H1 (cell line): Measurements from ENCODE around the gene CCDC77. TPM values are rescaled to one million over a fixed set of nuclear protein-coding genes. Genes with fewer than 3 reads are reported as not detected.

Experiments used
- CTCF ChIA-PET: fragments of 300-600 bp; sonication (Branson Sonifier 250); formaldehyde crosslinking; loops from one replicate; lab custom pipeline; 2021; ENCODE audit not compliant: partially characterized antibody; lab: Charles Lee
- POLR2A ChIA-PET: fragments of 300-600 bp; sonication (Branson Sonifier 250); formaldehyde crosslinking; loops from one replicate; lab custom pipeline; 2021; ENCODE audit warnings: inconsistent platforms; ENCODE audit not compliant: partially characterized antibody; lab: Charles Lee
- DNase-seq, 2 experiments: peaks; one replicate each; pipeline versions ENCODE4 v3.0.0 to v3.0.0-alpha.2; 2010 to 2022; ENCODE audit warnings: low spot score in 2 of 2, low read depth in 1 of 2, mixed read lengths in 1 of 2
- FAIRE-seq: peaks from 2 replicates; lab custom pipeline; 2011; peaks lifted over from hg19 to GRCh38; lab: Jason Lieb, UNC
- H2AFZ ChIP-seq: 2 replicates; pipeline ENCODE4 v1.8.1; 2012; ENCODE audit warnings: low read length, inconsistent platforms
- H2AK5ac ChIP-seq: 2 replicates; pipeline ENCODE4 v1.6.1; 2013; ENCODE audit warnings: low read depth, low read length
- H2BK120ac ChIP-seq: replicated peaks from 2 replicates; pipeline ENCODE3; 2013; ENCODE audit warnings: low read depth, low read length, inconsistent platforms
- H2BK12ac ChIP-seq: 2 replicates; pipeline ENCODE4 v1.6.1; 2013; ENCODE audit warnings: low read depth, low read length
- H2BK15ac ChIP-seq: 2 replicates; pipeline ENCODE4 v1.6.1; 2013; ENCODE audit warnings: low read length
- H2BK20ac ChIP-seq: 2 replicates; pipeline ENCODE4 v1.6.1; 2013; ENCODE audit warnings: low read length
- H2BK5ac ChIP-seq: 2 replicates; pipeline ENCODE4 v1.6.1; 2013; ENCODE audit warnings: low read depth, low read length
- H3K14ac ChIP-seq: 2 replicates; pipeline ENCODE4 v1.6.1; 2013; ENCODE audit warnings: inconsistent platforms; ENCODE audit not compliant: insufficient read length
- H3K18ac ChIP-seq: 2 replicates; pipeline ENCODE4 v1.6.1; 2013; ENCODE audit warnings: low read length; ENCODE audit errors: extremely low read depth
- H3K23ac ChIP-seq: 2 replicates; pipeline ENCODE4 v1.6.1; 2013; ENCODE audit warnings: inconsistent platforms; ENCODE audit not compliant: insufficient read length
- H3K23me2 ChIP-seq: 2 replicates; pipeline ENCODE4 v1.6.1; 2013; ENCODE audit warnings: low read depth, low read length
- H3K27ac ChIP-seq: 2 replicates; pipeline ENCODE4 v1.6.1; 2011; ENCODE audit warnings: low read depth, low read length, inconsistent platforms
- H3K27me3 ChIP-seq, 4 experiments: replicated peaks in 1 of 4; 1 replicate in 1 of 4; 2 replicates in 3 of 4; pipeline versions ENCODE4 v1.6.1 to v1.8.1; 2011 to 2013; ENCODE audit warnings: low read length in 3 of 4, mild to moderate bottlenecking in 3 of 4, inconsistent platforms in 2 of 4, mixed read lengths in 2 of 4, moderate library complexity in 1 of 4; ENCODE audit not compliant: control insufficient read depth in 3 of 4, insufficient read depth in 3 of 4; ENCODE audit errors: extremely low read depth in 1 of 4
- H3K36me3 ChIP-seq, 4 experiments: 2 replicates each; pipeline versions ENCODE4 v1.6.1 to v1.8.1; 2011 to 2013; ENCODE audit warnings: mild to moderate bottlenecking in 4 of 4, low read length in 3 of 4, moderate library complexity in 2 of 4, control low read depth in 1 of 4, inconsistent platforms in 1 of 4; ENCODE audit not compliant: insufficient read depth in 4 of 4, control insufficient read depth in 2 of 4
- H3K4ac ChIP-seq: replicated peaks from 2 replicates; pipeline ENCODE3; 2013; ENCODE audit warnings: low read length, low read depth, mixed read lengths, inconsistent platforms; ENCODE audit not compliant: insufficient read length
- H3K4me1 ChIP-seq, 4 experiments: replicated peaks in 1 of 4; 1 replicate in 1 of 4; 2 replicates in 3 of 4; pipeline versions ENCODE4 v1.6.1 to v1.8.1; 2011 to 2013; ENCODE audit warnings: low read length in 3 of 4, inconsistent platforms in 2 of 4, mixed read lengths in 1 of 4; ENCODE audit not compliant: insufficient read depth in 4 of 4, control insufficient read depth in 3 of 4
- H3K4me2 ChIP-seq, 2 experiments: 2 replicates each; pipeline versions ENCODE4 v1.6.1 to v1.8.1; 2011 to 2013; ENCODE audit warnings: low read depth in 2 of 2, low read length in 2 of 2, control low read depth in 1 of 2, inconsistent platforms in 1 of 2, mild to moderate bottlenecking in 1 of 2; ENCODE audit not compliant: insufficient read depth in 1 of 2
- H3K4me3 ChIP-seq, 4 experiments: fragments of 200-600, 300-600 bp in 1 of 4; sonication (generic), shearing (Covaris generic), sonication (Bioruptor Twin) in 1 of 4; 2 replicates each; pipeline versions ENCODE4 v1.5.1 to v1.8.1; 2011 to 2016; ENCODE audit warnings: low read length in 4 of 4, low read depth in 3 of 4, control low read depth in 2 of 4, inconsistent platforms in 2 of 4, mild to moderate bottlenecking in 2 of 4, mixed read lengths in 1 of 4, moderate library complexity in 1 of 4; ENCODE audit not compliant: insufficient read depth in 2 of 4; ENCODE audit errors: extremely low read depth in 1 of 4
- H3K56ac ChIP-seq: replicated peaks from 2 replicates; pipeline ENCODE3; 2013; ENCODE audit warnings: low read depth, mild to moderate bottlenecking, mixed read lengths, low read length, inconsistent platforms; ENCODE audit not compliant: insufficient read length
- H3K79me1 ChIP-seq: 2 replicates; pipeline ENCODE4 v1.6.1; 2013; ENCODE audit warnings: low read depth, low read length, control low read depth
- H3K79me2 ChIP-seq, 2 experiments: 2 replicates each; pipeline versions ENCODE4 v1.6.1 to v1.8.1; 2012 to 2013; ENCODE audit warnings: low read length in 2 of 2, mild to moderate bottlenecking in 2 of 2, inconsistent platforms in 1 of 2; ENCODE audit not compliant: insufficient read depth in 2 of 2, control insufficient read depth in 1 of 2
- H3K9ac ChIP-seq, 4 experiments: replicated peaks in 1 of 4; 1 replicate in 1 of 4; 2 replicates in 3 of 4; pipeline versions ENCODE4 v1.6.1 to v1.8.1; 2011 to 2013; ENCODE audit warnings: low read depth in 3 of 4, low read length in 3 of 4, control low read depth in 2 of 4, mild to moderate bottlenecking in 2 of 4, moderate library complexity in 2 of 4, inconsistent platforms in 1 of 4; ENCODE audit errors: extremely low read depth in 1 of 4
- H3K9me3 ChIP-seq, 2 experiments: 2 replicates each; pipeline versions ENCODE4 v1.6.1 to v1.8.1; 2012 to 2013; ENCODE audit warnings: mild to moderate bottlenecking in 2 of 2, moderate library complexity in 2 of 2, control low read depth in 1 of 2, inconsistent platforms in 1 of 2, low read depth in 1 of 2, low read length in 1 of 2, mixed read lengths in 1 of 2; ENCODE audit not compliant: insufficient read depth in 2 of 2
- H4K20me1 ChIP-seq, 2 experiments: replicated peaks in 1 of 2; 2 replicates each; pipeline versions ENCODE3 to v1.8.1; 2011 to 2013; ENCODE audit warnings: inconsistent platforms in 2 of 2, low read length in 2 of 2, mild to moderate bottlenecking in 1 of 2; ENCODE audit not compliant: insufficient read depth in 2 of 2, control insufficient read depth in 1 of 2
- H4K5ac ChIP-seq: 2 replicates; pipeline ENCODE4 v1.6.1; 2013; ENCODE audit warnings: low read length, low read depth, mixed read lengths, inconsistent platforms; ENCODE audit not compliant: insufficient read length
- H4K8ac ChIP-seq: 2 replicates; pipeline ENCODE4 v1.8.0; 2013; ENCODE audit warnings: mild to moderate bottlenecking, moderate library complexity, low read length, inconsistent platforms; ENCODE audit not compliant: insufficient read depth; ENCODE audit errors: extremely low read depth
- H4K91ac ChIP-seq: replicated peaks from 2 replicates; pipeline ENCODE3; 2013; ENCODE audit warnings: low read length, mixed read lengths, inconsistent platforms; ENCODE audit not compliant: insufficient read length
- ATF3 ChIP-seq: IDR thresholded peaks from 2 replicates; pipeline ENCODE4 v1.6.1; 2011; ENCODE audit warnings: low read depth, mild to moderate bottlenecking, low read length; ENCODE audit not compliant: insufficient read depth
- MAFK ChIP-seq: IDR thresholded peaks from 2 replicates; pipeline ENCODE4 v1.6.1; 2012; ENCODE audit warnings: low read depth, mild to moderate bottlenecking, improper control_type of control experiment, low read length
- MAX ChIP-seq: IDR thresholded peaks from 2 replicates; pipeline ENCODE4 v1.6.1; 2012; ENCODE audit warnings: inconsistent platforms
- RAD21 ChIP-seq, 2 experiments: IDR thresholded peaks in 1 of 2; conservative IDR thresholded peaks in 1 of 2; 2 replicates each; pipeline ENCODE4 v1.6.1; 2011; ENCODE audit warnings: low read depth in 2 of 2, low read length in 2 of 2, improper control_type of control experiment in 1 of 2, inconsistent platforms in 1 of 2, mild to moderate bottlenecking in 1 of 2, moderate library complexity in 1 of 2
- RBBP5 ChIP-seq: IDR thresholded peaks from 2 replicates; pipeline ENCODE4 v1.7.1; 2012; ENCODE audit warnings: low read depth, mild to moderate bottlenecking, inconsistent platforms, low read length, moderate library complexity, borderline replicate concordance
- RXRA ChIP-seq: IDR thresholded peaks from 2 replicates; pipeline ENCODE4 v1.6.1; 2011; ENCODE audit warnings: low read depth, mild to moderate bottlenecking, low read length, moderate library complexity; ENCODE audit not compliant: insufficient read depth
- TAF1 ChIP-seq: IDR thresholded peaks from 2 replicates; pipeline ENCODE4 v1.6.1; 2011; ENCODE audit warnings: mild to moderate bottlenecking, low read depth, low read length
- TEAD4 ChIP-seq: IDR thresholded peaks from 2 replicates; pipeline ENCODE4 v1.6.1; 2012; ENCODE audit warnings: low read depth, low read length, inconsistent platforms, mixed read lengths
- USF2 ChIP-seq: IDR thresholded peaks from 2 replicates; pipeline ENCODE4 v1.6.1; 2011; ENCODE audit warnings: low read length, improper control_type of control experiment
- WGBS, 2 experiments: shearing (Covaris generic) in 1 of 2; methylation state at CpG; one replicate each; pipeline versions ENCODE4 v1.1.6 to v1.1.7; 2013 to 2015; ENCODE audit warnings: low lambda C conversion rate in 2 of 2, mixed read lengths in 2 of 2, inconsistent platforms in 1 of 2, low coverage in 1 of 2, missing lambda C conversion rate in 1 of 2; ENCODE audit not compliant: insufficient replicate concordance in 2 of 2, insufficient coverage in 1 of 2, insufficient read length in 1 of 2; ENCODE audit errors: extremely low coverage in 1 of 2, missing lambda C conversion rate in 1 of 2; 5-methylcytosine and 5-hydroxymethylcytosine counted together
- polyA plus RNA-seq, 7 experiments: library from polyadenylated mRNA; depleted of rRNA in 3 of 7; stranded (reverse) in 5 of 7; unstranded in 2 of 7; fragments of >200 nt in 5 of 7; fragments of 200-250 nt in 2 of 7; gene quantifications; 1 replicate in 5 of 7; 2 replicates in 1 of 7; 4 replicates in 1 of 7; pipeline versions ENCODE4 v1.2.1 to v1.2.3, GENCODE V29; 2011 to 2013; ENCODE audit warnings: missing spikeins in 2 of 7, mixed read lengths in 2 of 7
- total RNA-seq: library from RNA; stranded (reverse); fragmentation: NEBNext Ultra II Directional; extraction: Animal tissue kit (Norgen Biotek cat#: 25700); gene quantifications from 2 replicates; pipeline ENCODE4 v1.2.1, GENCODE V29; 2021

The CCDC77 gene
- total and polyA plus RNA-seq, 2 of the 8 experiments (the other 6 are each of a cell fraction or from before 2014, with no cell fraction given): 10.3 to 30.4 TPM

GRCh38 chr12:473198-473597 is 71.8 kb downstream of the CCDC77 start:
- no peak for DNase-seq
- Histone ChIP-seq H4K8ac (no peak overlapping the region), H3K4me3 (no peak overlapping the region), H4K91ac (no peak overlapping the region), H2BK20ac (no peak overlapping the region), H3K18ac (peak overlapping the region; percentile 5; the same call in 1 of the 2 replicates), H3K4me2 (no peak overlapping the region; a peak in 1 of 4 replicates), H3K9me3 (no peaks in the 10 kb centered on the region), H4K5ac (no peak overlapping the region), H3K56ac (no peak overlapping the region), H3K36me3 (no peaks in the 10 kb centered on the region), H3K27ac (no peak overlapping the region), H2AFZ (no peak overlapping the region), H3K4me1 (peaks cover 0 to 5% (median 0%) of the 10 kb centered on the region in 4 experiments; a peak in 1 of 7 replicates), H3K4ac (no peak overlapping the region), H3K79me1 (peaks cover 4% of the 10 kb centered on the region; the same call in 1 of the 2 replicates), H2AK5ac (no peak overlapping the region), H2BK5ac (no peak overlapping the region), H3K9ac (no peak overlapping the region), H2BK12ac (0 out of 2 replicates have a peak overlapping the region, but pooled peaks have one; percentile 12), H2BK120ac (no peak overlapping the region), H3K23me2 (no peaks in the 10 kb centered on the region), H3K27me3 (no peaks in the 10 kb centered on the region), H4K20me1 (peaks cover 0 to 5% of the 10 kb centered on the region in 2 experiments), H3K23ac (no peak overlapping the region), H2BK15ac (0 out of 2 replicates have a peak overlapping the region, but pooled peaks have one; percentile 6), H3K14ac (no peak overlapping the region), H3K79me2 (no peaks in the 10 kb centered on the region)
- FAIRE-seq: no peak
- CTCF ChIA-PET: interaction anchor here (1.2 to 1.8 kb wide), 3 partner anchors 31 to 74 kb away, joined by 3 to 6 read pairs (median 4); no protein-coding TSS in a partner anchor
- TF ChIP-seq RXRA (no peak), TEAD4 (no peak), MAFK (no peak), USF2 (no peak), RBBP5 (no peak), ATF3 (no peak), TAF1 (no peak), RAD21 (IDR thresholded peaks at IDR 0.05 in 1 of 2, conservative IDR thresholded peaks at IDR 0.05 in 1 of 2; ENCODE audit: low read depth in 2 of 2, low read length in 2 of 2) (no peak), MAX (no peak)
- POLR2A ChIA-PET: interaction anchor here (0.7 to 1.1 kb wide), 2 partner anchors 58 to 103 kb away, joined by 3 to 4 read pairs; no protein-coding TSS in a partner anchor
- 79% methylated on average over 5 of the region's 5 CpGs; no CpG with 5 or more reads in 1 of the 2 experiments for WGBS, 2 experiments
